DMS79 (cell line): Measurements from ENCODE around the gene TSPAN33.
"Not testable (repeated sequence)": the region's sequence is repeated elsewhere in the genome, so short reads cannot be mapped to it uniquely, and the experiment has no call there.

Source experiments
- DNase-seq: peaks from one replicate; lab custom pipeline; 2025; lab: John Stamatoyannopoulos, UW

TSPAN33 gene

DNA sequence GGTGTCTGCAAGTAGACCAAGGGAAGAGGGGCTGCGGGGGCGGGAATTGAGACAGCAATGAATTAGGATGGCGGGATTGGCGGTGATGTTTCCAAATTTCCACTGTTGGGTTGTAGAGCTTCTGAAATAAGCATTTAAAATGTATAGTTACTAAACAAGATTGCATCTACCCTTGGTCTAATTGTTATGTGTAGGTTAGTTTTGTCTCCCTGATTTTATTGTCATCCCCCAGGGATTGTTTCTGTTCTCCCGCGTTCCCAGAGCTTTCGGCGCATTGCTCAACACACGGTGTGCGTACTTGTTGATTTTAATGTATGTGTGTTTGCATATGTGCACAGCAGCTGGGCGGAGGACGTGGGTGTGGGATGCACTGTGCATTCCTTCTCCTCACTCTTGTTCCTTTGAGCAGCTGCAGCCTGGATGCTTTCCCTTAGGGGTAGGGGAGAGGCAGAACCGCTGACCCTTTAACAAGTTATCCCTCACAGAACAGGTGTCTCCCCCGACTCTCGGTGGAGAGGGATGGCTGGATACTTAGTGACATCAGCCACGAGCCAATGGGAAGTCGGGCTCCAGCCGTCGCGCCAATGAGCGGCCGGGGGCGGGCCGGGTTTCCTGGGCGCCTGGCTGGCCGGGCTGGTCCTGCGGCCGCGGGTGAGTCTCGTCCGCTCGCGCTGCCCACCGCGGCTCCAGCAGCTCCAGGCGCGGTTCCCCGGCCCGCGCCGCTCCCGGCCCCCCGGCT is at the start of gene TSPAN33:
Gene TSPAN33, plus strand, starts transcription at position 613 of the 739 bp plus-strand sequence. CDS start 274 bp downstream, outside the sequence.
- DNase-seq = peak; percentile 53

GRCh38 chr7:129095258-129095657 is 49.2 kb upstream of the TSPAN33 start:
- DNase-seq = no peak

- no peak for DNase-seq
These were observed 46.0 kb upstream of the TSPAN33 start for GRCh38 chr7:129098409-129099084.

- DNase-seq = no peak
These were observed 43.7 kb upstream of the TSPAN33 start for GRCh38 chr7:129100827-129101166.

DNA sequence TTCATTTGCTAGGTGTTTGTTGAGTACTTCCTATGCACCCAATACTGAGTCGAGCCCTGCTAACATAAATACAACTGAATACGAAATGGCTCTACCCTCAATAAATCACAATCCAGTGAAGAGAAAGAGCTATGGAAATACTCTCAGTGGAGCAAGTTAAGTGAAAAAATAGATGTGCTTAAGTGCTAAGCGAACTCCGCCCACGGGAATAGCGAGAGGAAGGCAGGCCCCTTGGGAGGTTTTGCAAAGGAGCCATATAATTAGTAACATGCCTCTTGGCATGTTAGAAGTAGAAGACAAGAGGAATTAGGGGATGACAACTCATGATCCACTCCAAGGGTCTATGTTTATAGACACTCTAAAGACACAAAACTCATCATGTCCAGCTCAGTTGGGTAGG is 42.8 kb upstream of the TSPAN33 start:
- DNase-seq = no peak

DNA sequence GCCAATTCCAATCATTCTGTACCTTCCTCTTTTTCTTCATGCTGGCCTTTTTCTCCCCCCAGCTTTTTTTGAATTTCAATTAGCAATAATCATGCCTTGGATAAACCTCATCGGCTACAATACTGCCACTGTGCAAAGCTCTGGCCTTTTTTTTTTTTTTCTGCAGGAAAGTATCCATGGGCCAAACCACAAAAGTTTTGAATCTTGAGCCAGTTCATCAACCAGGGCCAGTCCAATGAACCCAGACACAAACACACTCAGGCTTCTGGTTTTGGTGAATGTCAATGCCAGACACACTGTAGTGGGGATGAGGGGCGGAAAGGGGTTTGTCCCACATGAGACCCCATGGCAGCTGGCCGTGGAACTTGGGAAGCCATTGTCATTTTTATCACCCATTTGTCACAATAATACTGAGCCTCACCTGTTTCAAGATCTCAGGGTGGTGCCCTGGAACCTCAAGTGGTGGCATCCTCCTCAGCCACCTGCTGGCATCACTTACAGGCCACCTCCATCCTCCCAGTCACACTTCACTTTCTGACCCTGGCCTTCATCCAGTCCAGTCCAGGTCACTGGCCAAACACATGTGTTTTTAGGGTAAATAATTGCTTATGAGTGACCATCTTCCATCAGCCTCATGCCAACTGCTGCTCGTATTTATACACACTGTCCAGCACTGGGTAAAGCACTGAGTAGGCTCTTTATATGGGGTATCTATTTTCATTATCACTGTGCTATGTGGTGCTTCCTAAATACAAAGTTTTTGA is 40.8 kb upstream of the TSPAN33 start:
- no peak for DNase-seq

DNA sequence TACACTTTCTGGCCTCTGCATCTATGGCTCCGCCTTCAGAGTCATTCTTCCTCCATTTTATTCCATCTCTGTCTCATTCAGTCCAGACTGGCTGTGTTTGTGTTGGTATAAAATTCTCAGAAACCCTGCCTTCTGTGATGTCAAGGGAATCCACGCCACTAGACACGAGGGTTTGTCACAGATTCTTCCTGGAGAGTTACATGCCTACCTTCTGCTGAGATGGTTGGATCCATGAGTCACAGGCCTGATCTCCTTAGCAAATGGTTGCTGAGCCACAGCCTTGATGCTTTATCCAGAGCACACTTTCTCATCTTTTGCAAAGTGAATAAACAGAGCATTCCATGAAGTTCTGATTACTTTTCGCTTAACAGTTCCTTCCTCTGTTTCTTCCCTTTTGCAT is 35.9 kb upstream of the TSPAN33 start:
- no peak for DNase-seq

- DNase-seq = peak; percentile 27
These were observed 34.1 kb upstream of the TSPAN33 start for GRCh38 chr7:129110258-129110981.

GRCh38 chr7:129110982-129111376 is 33.5 kb upstream of the TSPAN33 start:
- DNase-seq = no peak

DNA sequence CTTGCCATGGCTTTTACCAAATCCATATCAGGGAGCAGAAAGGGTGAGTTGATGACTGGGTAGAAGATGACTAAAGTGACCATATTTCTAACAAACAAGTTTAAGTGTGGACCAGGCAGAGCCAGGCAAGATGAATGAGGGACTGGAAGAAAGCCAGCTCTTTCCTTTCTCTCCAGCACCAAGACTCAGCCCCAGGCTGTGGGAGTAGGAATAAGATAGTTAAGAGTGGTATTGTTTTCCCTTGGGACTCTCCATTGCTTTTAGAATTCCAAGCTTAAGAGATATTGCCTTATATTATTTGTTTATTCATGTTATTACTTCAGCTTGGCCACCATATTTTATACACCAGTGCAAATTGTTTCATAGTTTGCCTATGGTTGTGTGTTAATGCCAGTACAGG is 28.8 kb upstream of the TSPAN33 start:
- no peak for DNase-seq

GRCh38 chr7:129118182-129118581 is 26.3 kb upstream of the TSPAN33 start:
- DNase-seq = no peak

DNA sequence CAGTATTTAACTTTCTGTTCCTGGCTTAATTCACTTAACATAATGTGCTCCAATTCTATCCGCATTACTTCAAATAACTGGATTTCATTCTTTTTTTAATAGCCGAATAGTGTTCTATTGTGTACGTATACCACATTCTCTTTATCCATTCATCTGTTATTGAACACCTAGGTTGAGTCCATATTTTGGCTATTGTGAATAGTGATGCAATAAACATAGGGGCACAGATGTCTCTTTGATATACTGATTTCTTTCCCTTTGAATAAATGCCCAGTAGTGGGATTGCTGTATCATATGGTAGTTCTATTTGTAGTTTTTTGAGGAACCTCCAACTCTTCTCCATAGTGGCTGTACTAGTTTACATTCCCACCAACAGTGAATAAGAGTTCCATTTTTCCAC is 25.5 kb upstream of the TSPAN33 start:
- DNase-seq = no peak

DNA sequence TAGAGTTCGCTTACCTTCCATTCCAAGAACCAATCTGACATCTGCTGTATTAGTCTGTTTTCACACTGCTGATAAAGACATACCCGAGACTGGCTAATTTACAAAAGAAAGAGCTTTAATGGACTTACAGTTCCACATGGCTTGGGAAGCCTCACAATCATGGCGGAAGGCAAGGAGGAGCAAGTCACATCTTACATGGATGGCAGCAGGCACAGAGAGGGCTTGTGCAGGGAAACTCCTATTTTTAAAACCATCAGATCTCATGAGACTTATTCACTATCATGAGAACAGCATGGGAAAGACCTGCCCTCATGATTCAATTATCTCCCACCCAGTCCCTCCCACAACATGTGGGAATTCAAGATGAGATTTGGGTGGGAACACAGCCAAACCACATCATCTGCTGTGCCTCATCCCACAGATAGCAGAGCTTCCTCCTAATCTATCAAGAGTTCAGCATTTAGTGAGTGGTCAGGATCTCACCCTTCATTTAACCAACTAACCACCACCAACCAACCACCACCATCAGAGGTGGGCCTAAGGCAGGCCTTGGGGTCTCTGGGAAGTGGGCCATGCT is 22.9 kb upstream of the TSPAN33 start:
- not testable (repeated sequence) for DNase-seq

DNA sequence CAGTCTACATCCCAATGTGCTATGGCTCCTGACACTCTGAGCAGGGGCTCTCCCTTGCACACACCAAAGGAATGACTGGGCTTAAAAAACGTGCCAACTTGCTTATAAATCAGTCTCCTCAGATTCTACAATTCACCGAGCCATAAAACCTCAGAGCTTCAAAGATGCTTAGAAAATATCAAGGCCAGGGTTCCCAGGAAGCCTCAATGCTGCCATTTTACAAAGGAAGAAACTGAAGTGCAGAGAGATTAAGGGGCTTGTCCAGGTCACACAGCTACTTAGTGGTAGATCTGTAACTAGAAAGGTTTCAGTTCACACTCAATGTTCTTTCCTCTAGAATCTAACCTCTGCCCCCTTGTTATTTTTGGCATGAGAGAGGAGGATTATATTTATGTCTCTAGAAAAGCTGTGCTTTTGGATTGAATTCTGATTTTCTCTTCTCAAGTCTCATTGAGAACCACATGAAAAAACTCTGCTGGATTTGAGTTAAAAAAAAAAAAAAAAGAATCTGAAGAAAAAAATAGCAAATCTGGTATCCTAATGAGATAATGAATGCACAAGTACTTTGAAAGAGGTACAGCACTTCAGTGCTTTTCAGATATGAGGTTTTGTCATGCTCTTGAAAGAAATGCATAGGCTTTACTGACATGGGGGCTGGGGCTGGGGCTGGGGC is 22.3 kb upstream of the TSPAN33 start:
- no peak for DNase-seq

DNA sequence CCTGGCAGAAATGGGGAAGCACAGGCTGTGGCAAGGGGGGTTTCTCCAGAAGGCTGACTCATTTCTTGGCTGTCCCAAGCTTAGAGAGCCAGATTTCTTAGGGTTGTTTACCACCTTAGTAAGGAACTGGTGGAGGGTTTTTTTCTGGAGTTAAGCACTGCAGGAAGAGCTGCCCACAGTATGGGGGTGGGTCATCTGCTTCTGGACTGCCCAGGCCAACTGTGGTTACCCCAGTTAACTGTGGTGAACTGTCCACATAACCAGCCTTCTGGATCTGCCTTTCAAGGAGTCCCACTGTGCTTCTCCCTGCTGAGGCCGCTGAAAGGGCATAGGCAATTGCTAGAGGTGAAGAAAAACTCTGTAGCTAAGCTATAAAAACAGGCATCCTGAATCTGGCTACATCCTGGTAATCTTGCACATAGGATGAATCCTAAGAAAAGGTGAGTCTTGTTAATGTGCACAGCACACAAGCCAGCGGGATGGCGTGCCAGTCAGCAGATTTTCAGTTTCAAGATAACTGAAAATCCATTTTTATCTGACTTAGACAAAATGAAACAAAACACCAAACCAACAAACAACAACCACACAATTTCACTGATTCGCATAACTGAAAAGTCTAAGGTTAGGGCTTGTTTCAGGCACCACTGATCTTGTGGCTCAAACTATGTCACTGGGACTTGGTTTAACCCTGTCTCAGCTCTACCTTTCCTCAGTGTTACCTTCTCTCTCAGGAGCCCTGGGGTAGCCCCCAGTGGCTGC is 21.6 kb upstream of the TSPAN33 start:
- no peak for DNase-seq

DNA sequence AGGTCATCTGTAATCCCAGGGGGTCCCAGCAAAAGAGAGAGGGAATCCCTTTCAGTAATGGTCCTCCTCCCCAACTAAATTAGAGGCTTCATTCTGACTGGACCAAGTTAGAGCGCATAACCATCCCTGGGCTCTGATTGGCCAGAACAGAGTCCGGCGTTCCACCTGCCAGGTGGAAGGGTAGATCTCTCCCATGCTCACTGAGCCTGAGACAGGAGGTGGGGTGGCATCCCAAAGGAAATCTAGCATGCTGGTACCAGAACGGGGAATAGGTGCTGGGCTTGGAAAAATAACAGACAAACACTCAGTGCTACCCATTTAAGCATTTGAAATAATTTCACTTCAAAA is 21.0 kb upstream of the TSPAN33 start:
- DNase-seq = no peak

GRCh38 chr7:129126314-129126713 is 18.2 kb upstream of the TSPAN33 start:
- DNase-seq = no peak

DNA sequence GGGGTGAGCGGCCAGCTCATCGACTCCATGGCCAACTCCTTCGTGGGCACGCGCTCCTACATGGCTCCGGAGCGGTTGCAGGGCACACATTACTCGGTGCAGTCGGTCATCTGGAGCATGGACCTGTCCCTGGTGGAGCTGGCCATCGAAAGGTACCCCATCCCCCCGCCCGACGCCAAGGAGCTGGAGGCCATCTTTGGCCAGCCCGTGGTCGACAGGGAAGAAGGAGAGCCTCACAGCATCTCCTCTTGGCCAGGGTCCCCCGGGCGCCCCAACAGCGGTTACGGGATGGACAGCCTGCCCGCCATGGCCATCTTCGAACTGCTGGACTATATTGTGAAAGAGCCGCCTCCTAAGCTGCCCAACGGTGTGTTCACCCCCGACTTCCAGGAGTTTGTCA is 17.4 kb upstream of the TSPAN33 start:
- no peak for DNase-seq

- DNase-seq = no peak
These were observed 16.9 kb upstream of the TSPAN33 start for GRCh38 chr7:129127601-129128000.

DNA sequence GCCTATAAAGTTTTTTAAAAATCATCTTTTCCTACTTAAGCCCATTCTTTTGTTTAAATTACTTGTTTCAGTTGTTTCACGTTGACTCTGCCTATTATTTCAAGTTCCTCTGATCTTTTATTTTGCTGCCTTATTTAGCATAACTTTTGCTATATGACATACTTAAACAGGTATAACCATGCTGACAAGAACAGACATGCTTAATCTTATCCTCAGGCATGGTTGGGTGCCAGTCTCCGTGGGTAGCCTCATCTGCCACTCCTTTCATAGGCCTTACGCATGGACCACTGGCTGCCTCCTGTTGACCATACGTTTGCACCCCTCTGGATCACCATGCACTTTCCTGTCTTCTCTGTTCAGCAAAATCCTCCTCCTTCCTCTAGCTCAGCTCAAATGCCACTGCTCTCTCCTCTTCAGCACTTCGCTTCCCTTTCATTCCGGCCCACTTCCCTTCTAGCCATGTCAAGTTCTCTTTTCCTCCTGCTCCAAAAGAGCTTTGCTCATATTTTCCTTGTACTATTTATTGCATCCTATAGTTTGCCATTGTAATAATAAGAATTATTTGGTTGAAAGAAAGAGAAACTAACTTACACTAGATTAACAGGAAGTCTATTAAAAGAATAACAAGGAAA is 10.0 kb upstream of the TSPAN33 start:
- DNase-seq = no peak
